GM21786 (cell line): ENCODE measurements around the gene SAMD15.
"Not testable (repeated sequence)": the region's sequence is repeated elsewhere in the genome, so short reads cannot be mapped to it uniquely, and the experiment has no call there.

ENCODE experiments used
- ATAC-seq: cut with Tn5 transposase; IDR thresholded peaks from one replicate; pipeline ENCODE4 v1.9.1; 2021; ENCODE audit not compliant: unreplicated experiment

SAMD15 gene

GRCh38 chr14:77376771-77377501 lies at the start of gene SAMD15, which contains the start of gene TMED8:
Gene SAMD15 (plus strand): TSS chr14:77377379. CDS start chr14:77377419, 40 bp downstream.
Gene TMED8 (minus strand): TSS chr14:77377094. CDS start chr14:77377053, 41 bp downstream.
- peak; percentile 65 for ATAC-seq

GRCh38 chr14:77329872-77330271 lies 47.3 kb upstream of the SAMD15 start:
- ATAC-seq, result no peak

GRCh38 chr14:77335576-77335975 lies 41.6 kb upstream of the SAMD15 start:
- no peak for ATAC-seq

GRCh38 chr14:77337255-77337654 lies 39.9 kb upstream of the SAMD15 start:
- ATAC-seq, result not testable (repeated sequence)

- no peak for ATAC-seq
Measured at GRCh38 chr14:77337880-77338279, 39.3 kb upstream of the SAMD15 start.

- ATAC-seq, result no peak
Measured at GRCh38 chr14:77338302-77338701, 38.9 kb upstream of the SAMD15 start.

GRCh38 chr14:77339407-77339806 lies 37.8 kb upstream of the SAMD15 start:
- ATAC-seq, result no peak

- no peak for ATAC-seq
Measured at GRCh38 chr14:77340389-77340788, 36.8 kb upstream of the SAMD15 start.

GRCh38 chr14:77342726-77343397 lies 34.3 kb upstream of the SAMD15 start:
- ATAC-seq, result no peak

GRCh38 chr14:77343662-77344061 lies 33.5 kb upstream of the SAMD15 start:
- no peak for ATAC-seq

- no peak for ATAC-seq
Measured at GRCh38 chr14:77344377-77344996, 32.7 kb upstream of the SAMD15 start.

- ATAC-seq, result no peak
Measured at GRCh38 chr14:77346495-77346894, 30.7 kb upstream of the SAMD15 start.

- ATAC-seq, result no peak
Measured at GRCh38 chr14:77347751-77348150, 29.4 kb upstream of the SAMD15 start.

- ATAC-seq, result no peak
Measured at GRCh38 chr14:77353469-77354141, 23.6 kb upstream of the SAMD15 start.

GRCh38 chr14:77355811-77356210 lies 21.4 kb upstream of the SAMD15 start:
- ATAC-seq, result no peak

- ATAC-seq, result no peak
Measured at GRCh38 chr14:77356899-77357298, 20.3 kb upstream of the SAMD15 start.

- no peak for ATAC-seq
Measured at GRCh38 chr14:77359626-77360025, 17.6 kb upstream of the SAMD15 start.

- no peak for ATAC-seq
Measured at GRCh38 chr14:77364146-77364545, 13.0 kb upstream of the SAMD15 start.

- no peak for ATAC-seq
Measured at GRCh38 chr14:77369285-77369684, 7.9 kb upstream of the SAMD15 start.

- ATAC-seq, result peak; percentile 50
Measured at GRCh38 chr14:77372304-77372841, 4.8 kb upstream of the SAMD15 start.
